Mucosa of gallbladder (tissue), 1 donor: ENCODE measurements around the gene NGDN. TPM values are rescaled to one million over a fixed set of nuclear protein-coding genes. Genes with fewer than 3 reads are reported as not detected.

Source experiments
- DNase-seq: peaks from one replicate; pipeline ENCODE4 v3.0.0-alpha.2; 2020; ENCODE audit warnings: low spot score
- total RNA-seq: library from RNA; stranded (reverse); gene quantifications from one replicate; pipeline ENCODE4 v1.2.1, GENCODE V29; 2021
- donor health status: DM: no; HTN: no; CAD: no.

The NGDN gene
- total RNA-seq, 1 donor from 2014 or later: 22.9 TPM

DNA sequence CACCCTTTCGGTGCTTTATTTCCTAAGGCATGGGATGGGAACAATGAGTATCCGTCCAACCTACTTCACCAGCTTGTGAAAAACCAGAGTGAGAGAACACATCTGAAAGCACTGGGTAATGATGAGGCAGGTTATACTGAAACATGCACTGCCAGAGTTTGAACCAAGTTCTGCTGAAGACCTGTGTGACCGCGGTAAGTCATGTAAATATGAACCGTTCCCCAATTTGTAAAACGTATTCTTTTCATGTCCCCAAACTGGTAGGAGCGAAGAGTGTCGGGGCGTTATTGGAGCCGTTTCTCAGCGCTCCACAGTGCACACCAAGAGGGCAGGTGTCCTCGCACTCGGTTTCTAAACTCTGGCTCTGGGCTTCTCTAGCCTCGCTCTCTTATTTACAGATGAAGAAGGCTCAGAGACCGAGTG is 788 bp upstream of the NGDN start:
- no peak for DNase-seq

DNA sequence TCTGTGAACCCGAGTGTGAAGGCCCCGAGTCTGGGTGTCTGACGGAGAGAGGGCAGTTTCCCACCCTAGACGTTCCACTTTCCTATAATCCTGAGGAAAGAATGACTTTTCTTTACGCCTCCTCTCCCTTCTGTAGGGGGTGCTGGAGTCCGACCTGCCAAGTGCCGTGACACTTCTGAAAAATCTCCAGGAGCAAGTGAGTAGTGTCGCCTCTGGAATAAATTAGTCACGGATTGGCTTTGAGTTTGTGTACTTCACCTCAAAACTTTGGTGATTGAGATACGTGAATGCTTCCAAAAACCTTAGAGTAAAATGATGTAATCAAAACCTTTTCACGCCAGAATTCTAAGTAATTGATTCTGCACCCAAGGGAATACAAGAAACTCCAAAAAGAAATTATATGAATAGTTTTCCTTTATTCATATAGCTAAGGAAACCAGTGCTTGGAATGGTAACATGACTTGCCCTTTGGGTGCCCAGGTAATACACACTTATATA is 452 bp downstream of the NGDN start:
- DNase-seq: no peak

DNA sequence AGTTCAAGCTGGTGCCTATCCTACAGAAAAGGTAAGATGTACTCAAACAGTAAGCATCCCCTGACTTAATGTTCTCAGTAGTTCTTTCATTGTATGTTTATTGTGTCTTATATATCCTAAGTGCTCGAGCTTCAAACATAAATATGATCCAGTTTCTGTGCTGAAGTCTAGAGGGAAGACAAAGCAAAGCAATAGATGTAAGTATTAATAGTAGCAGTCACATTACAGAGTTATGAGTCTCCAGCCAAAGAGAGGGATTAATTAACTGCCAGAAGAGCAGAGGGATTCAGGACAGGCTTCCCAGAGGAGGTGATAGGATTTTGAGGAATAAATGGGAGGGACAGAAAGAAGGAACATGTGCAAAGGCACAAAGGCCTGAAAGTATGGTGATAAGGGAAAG is 1.4 kb downstream of the NGDN start:
- no peak for DNase-seq

DNA sequence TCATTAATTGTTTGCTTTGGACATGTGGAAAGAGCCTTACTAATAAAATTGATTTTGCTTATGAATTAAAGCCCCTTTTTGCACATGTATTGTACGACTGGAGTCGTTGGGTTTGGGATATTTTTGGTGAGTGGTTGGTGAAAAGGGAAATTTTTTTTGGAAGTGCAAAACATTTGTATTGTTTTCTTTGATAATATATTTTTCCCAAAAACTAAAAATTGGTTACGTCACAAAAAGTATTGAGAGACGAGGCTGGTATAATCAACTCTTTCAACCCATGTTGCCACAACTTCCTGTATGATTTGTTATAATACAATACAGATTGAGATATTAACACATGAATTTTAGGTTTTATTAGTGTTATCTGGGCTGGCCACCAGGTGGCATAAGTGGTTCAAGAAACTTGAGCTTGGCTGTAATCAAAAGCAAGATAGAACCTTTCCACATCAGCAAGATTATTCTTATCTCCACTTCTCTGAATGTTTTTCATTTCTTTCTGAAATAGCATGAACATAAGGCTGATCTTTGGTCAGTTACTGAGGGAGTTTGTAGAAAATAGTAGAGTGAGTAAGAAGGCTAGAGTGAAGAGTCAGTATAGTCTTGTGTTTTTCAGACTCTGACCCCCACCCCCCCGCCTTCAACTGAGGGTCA is 8.7 kb downstream of the NGDN start:
- DNase-seq: peak; percentile 68

DNA sequence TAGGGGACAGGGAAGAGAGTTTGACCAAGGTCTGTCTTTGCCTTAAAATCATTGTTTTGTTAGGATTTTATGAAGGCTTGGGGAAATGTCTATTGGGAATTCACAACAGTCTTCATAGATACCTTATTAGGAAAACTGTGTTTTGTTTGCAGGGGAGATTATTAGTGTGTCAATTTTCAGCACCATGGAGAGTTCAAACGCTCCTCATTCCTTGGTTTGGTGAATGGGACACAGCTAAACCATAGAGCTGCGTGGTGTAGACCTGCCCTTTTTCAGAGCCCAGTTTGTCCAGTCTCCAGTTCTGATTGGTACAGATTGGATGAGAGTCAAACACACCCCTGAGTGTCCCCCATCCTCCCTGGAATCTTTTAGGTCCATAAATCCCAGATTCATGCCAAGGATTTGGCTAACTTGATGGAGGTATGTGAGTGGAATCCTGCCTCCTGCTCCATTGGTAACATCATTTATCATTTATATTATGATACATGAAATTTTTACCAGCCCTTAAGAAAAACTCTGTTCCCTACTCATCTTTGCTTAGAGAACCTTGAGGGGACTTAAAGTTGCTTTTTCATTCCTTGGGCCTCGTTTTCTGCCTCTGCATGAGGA is 12.0 kb downstream of the NGDN start:
- DNase-seq: no peak

DNA sequence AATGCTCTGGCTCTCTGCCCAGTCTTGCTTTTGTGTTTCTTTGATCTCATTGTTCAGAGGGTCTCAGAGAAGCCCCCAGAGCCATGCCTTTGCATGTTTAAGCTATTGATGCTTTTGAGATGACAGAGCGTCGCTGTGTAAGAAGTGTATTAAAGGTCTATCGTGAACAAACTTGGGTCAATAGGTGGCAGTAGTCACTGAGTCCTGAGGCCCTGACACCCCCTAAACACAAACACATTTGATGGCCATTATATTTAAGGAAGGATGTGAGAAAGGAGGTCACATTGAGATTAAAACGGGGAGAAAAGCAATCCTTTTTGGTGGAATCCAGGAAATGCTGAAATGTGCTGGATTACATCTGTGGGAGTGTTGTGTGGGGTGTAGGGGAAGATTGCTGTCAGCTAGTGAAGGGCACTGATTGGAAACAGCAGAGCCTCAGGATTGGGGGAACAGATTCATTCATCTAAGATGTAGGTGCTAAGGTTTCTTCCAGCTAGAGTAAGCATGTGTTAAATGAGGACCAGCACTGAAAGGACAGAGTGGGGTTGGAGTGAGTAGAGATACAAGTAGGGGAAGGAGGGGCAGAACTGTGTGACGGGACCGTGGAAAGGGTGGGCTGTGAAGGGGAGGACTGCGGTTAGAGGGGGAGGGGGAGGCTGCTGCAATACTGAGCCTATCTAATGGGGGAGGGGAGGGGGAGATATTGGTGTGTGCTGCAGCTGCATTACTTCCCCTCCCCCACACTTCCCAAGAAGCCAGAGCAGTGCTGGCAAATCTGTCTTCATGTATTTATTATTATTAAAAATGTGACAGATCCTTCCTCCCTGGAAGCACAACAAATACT is 12.7 kb downstream of the NGDN start:
- DNase-seq: no peak

DNA sequence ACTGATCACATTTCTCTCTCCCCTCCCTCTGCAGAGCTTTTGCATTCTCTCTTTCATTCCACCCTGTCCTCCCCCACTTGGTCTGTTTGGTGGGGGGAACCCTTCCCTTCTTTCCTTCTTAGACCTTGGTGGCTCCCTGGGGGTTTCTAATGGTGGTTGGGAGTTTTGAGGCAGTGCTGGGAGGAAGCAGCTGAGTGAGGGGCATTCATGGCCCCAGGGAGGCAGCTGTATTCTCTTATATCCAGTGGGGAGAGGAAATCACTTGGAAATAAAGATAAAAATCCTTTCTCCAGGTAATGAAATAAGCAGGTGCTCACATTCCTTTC is 13.3 kb downstream of the NGDN start:
- DNase-seq: no peak

DNA sequence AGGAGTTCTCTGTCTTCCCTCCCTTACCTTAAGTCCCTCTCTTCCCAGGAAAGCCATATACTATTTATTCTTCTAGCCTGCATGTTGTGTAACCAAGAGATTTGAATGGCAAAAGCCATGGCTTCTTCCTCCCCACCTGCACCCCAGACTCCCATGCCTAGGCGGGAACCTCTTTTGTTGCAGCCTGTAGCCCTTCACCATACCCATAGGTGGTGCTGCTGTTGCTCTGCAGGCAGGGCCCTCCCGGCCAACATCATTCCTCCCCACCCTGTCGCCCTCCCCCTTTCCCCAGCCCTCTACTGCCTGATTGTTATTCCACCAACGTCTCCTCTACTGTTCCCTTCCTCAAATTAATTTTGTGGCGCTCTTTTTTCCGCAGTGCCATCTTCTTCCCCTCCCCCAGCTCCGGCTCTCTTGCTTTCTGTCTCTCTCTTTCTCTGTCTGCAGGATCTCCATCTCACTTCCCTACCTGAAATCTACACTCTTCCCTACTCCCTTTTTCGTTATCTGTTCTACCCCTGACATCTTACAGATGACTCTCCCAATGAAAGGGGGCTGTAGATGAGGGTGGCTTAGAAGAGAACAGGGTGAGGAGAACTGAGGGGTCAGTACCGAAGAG is 13.8 kb downstream of the NGDN start:
- DNase-seq: no peak

DNA sequence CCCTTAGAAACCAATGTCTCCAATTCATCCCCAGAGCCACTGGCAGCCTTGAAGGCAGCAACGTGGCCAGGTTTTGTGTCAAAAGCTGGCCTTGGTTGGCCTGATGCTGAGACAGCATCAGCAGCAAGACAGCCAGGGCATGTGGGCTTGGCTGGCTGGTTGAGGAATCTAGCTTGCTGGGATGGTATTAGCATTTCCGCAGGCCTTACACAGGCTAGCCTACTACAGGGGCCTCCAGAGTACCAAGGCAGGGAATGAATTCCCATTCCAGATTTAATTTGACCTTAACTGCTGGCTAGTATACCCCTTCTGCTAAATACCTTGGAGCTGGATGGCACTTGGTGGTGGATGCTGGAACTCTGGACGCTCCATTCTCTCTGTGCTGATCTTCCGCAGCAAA is 15.8 kb downstream of the NGDN start:
- DNase-seq: no peak

DNA sequence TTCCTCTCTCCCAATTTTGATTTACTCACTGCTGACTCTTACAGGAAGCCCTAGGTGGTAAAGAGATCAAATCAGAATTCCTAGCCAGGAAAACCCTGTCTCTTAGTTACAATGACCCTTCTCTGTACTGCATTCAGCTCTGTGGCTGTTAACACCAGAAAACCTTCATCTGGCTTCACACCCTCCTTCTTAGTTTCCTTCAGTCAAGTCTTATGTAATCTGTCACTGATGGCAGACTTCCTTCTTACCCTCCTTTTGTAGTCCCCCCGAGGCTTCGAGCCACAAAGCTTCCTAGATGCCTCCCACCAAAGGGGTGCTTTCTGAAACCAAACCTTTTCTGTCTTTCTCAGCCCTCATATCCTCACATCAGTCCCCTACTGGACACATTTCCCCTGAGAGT is 16.5 kb downstream of the NGDN start:
- DNase-seq: no peak

DNA sequence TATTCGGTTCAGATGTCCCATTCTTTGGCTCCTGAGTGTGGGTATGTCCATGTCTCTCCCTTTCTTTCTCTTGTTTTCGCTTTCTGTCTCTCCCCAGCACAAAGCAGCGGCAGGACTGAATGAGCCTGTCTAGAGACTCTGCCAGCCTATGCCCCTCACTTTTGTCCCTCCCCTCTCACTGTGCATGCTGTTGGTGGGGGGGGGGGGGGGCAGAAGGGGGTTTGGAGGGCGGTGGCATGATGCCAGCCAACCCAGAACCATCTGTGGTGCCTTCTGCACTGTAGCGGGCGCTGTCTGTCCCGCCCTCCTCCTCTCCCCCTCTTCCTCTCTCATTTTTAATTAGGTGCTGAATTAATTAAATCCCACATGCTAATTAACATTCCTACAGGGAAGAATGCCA is 17.7 kb downstream of the NGDN start:
- DNase-seq: no peak

DNA sequence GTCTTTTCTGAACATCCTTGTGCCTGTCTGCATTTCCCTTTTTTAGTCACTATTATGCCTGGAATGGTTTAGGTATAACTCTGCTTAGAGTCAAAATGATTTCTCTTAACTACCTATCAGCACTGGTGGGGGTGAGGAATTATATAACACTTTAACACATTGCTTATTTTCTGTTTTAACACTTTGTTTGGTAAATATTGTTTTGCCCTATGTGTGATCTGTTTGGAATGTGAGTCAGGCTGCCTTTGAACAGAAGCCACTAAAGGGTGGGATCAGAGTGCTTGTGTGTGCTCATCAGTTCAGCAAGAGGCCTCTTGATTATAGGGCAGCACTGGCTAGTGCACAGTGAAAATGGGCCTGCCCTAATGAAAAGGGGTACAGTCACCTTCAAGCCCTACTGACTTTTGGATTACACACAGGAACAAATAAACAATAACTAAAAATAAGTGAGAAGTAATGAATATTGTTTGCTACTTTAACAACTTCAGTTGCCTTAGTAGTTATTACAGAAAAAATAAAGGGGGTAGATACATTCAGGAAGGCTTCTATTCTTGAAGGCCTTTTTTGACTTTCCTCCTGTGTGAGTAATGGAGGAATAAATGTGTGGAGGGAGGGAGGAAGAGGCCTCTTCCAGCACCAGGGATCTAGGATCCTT is 23.2 kb downstream of the NGDN start:
- no peak for DNase-seq

DNA sequence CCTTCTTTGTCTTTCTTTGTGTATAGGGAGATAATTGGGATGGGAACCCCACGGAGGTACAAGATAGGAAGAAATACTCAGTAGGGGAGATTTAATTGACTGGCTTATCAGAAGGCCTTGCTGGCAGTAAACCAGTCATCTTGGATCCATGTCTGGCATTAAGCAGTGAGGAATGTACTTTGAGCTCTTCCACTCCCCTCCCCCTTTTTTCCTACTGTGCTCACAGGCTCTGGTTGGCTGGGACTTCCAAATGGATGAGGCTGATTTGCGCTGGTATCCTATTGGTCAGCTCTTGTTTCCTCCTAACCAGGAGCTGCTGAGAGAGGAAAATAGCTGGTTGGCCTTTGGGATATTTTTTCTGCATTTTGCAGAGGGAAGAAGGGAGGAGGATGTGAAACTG is 24.7 kb downstream of the NGDN start:
- DNase-seq: peak; percentile 75

DNA sequence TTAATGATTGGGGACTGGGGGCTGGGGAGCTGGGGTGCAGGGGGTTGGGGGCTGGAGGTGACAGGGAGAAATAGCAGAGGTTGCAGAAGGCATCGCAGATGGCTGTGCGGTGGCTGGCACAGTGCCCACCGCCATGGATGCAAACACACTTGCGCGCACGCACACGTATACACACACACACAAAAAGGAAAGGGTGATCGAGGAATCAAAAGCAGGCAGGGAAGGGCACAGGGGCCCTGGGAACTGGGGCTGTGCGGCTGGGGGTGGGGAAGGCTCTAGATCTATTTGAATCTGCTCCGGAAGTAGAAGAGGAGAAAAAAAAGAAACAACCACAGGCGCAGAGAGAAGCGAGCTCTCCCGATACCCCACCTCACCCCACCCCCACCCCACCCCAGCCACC is 42.7 kb downstream of the NGDN start:
- no peak for DNase-seq

DNA sequence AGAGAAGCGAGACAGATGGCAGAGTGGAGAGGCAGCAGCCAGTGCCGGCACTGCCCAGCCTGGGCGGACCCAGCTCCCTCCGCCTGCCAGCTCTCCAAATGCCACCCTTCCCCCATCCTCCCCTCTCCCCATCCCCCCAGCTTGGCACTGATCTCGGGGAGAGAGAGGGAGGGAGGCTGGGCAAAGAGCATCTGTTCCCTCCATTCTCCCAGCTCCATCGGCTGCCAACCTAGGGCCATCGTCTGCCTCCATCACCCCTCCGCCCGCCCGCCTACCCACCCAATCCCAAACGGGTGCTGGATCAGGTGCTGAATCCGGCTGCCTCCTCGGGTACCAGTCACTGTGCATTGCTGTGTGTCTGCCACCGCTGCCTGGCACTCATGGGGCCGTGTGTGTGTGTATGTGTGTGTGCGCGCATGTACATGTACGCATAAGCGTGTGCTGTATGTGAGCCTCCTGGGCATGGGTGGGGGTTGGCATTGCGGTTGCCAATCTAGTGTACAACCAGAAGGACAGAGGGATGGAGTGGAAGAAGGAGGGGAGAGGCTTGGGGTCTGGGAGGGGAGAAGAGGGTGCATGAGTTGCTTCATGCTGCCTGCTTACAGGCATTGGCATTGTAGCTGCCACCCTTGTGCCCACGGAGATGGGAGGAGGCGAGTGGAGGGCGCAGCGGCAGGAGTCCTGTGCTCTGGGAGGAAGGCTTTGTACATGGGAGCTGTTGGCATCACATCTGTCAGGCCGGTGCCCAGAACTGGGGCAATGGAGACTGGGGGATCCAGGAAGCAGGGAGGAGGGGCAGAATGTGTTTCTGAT is 43.7 kb downstream of the NGDN start:
- DNase-seq: no peak

DNA sequence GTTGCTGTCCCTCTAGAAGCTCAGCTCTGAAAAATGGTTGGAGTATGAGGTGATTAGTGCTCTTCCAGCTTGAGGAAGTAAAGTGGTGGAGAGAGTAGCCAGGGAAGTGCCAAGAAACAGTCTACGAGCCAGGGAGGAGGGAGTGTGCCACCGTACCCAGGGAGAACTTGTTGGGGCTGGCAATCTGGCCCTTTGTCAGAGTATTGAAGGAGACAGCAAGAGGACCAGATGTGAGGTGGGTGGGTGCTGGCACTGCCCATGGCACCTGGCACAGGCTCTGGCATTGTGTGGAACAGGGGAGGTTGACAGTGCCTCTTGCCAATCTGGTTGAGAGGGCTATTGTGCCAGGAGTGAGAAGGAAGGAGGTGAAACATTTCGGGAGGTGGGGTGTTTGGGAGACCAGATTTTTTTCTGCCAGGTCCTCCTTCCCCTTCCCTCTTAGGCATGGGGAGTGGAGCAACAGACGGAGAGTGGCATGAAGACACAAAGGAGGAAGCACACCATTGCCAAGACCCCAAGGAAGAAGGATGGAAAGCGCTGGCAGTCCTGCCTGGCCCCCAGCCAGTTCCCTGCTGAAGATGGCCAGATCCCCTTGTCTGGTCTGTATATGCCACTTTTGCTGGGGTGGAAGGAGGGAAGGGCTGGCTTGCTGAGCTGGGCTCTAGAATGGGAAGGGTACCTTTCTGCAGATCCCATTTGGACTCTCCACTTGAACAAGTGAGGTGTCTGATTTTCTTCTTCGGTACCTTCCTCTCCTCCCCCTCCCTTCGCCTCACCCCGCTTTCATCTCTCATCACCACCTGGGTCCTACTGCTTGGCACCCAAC is 44.5 kb downstream of the NGDN start:
- DNase-seq: no peak

DNA sequence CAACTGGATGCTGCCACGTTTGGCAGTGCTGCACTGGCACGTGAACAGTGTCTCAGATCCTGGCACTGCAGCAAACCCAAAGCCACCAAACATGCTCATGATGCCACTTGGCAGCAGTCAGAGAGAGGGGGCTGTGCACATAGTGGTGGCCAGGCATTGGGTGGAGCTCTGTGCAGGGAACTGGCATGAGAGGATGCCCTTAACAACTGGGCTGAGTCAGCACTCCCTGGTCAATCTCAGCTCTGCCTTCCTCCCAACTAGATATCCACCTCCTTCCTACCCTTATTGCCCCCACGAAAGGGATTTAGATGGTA is 45.1 kb downstream of the NGDN start:
- no peak for DNase-seq

DNA sequence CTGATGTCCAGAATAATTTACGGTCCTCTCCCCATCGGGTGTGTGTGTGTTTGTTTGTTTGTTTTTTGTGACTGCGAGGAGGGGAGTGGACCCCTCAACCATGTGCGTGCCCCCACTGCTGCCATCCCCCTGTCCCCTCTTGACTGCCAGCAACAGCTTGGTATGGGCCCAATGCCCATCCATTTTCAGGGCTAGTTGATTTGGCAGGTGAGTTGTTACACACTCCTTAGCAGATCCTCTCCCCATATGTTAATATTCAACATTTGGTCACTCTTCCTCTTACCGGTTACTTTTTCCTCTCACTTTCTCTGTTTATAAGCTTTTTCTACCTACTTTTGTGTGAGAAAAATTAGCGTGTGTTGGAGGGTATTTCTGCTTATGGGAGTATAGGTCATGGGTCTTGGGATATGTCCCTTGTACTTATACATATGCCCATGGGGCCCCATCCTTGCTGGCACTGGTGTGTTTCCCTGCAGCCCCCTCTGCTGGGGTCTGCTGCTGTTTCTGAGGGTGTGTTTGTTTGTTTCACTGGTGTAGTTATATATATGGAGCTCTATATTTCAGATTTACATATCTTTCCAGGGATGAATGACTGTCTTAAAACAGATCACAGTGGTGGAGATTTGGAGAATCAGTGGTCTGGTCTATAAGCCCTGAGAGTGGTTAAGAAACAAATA is 48.3 kb downstream of the NGDN start:
- no peak for DNase-seq

DNA sequence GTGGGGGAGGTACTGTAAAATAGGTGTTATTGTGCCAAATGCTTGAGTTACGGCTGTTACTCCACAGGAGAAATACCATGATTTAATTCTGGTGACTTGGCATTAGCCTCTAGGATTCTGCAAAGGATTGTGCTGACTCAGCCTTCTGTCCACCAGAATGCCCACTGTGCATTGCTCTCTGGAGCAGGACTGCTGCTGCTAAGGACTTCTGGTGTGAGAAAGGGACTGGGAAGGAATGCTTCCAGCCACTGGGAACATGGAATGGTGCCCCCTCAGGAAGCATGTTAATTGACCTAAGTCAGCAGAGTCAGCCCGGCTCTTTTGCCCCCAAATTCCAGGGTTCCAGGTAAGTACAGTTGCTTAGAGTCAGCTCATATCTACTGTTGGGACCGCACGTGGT is 49.2 kb downstream of the NGDN start:
- DNase-seq: no peak
